HepG2 (cell line): Measurements from ENCODE around the gene SCAF8. TPM values are rescaled to one million over a fixed set of nuclear protein-coding genes. Genes with fewer than 3 reads are reported as not detected.

Experiments
- ADNP ChIP-seq: sonication (generic); formaldehyde crosslinking; IDR thresholded peaks from 2 replicates; pipeline ENCODE4 v1.4.0; 2020; ENCODE audit warnings: missing genetic modification reagents
- AHDC1 ChIP-seq: sonication (generic); formaldehyde crosslinking; IDR thresholded peaks from 2 replicates; pipeline ENCODE4 v1.5.1; 2020; ENCODE audit warnings: mild to moderate bottlenecking, missing genetic modification reagents, borderline replicate concordance
- ATF7-NPFF ChIP-seq: sonication (generic); formaldehyde crosslinking; IDR thresholded peaks from 2 replicates; pipeline ENCODE4 v1.8.1; 2023; ENCODE audit warnings: mild to moderate bottlenecking, low read depth, missing genetic modification reagents, moderate library complexity
- HMG20A ChIP-seq: IDR thresholded peaks from 2 replicates; pipeline ENCODE4 v1.6.1; 2016; ENCODE audit warnings: borderline replicate concordance
- HMG20B ChIP-seq: conservative IDR thresholded peaks from 2 replicates; pipeline ENCODE4 v1.6.1; 2016; ENCODE audit warnings: missing genetic modification reagents, missing compliant biosample characterization
- HOXA3 ChIP-seq: sonication (generic); formaldehyde crosslinking; IDR thresholded peaks from 2 replicates; pipeline ENCODE4 v1.5.0; 2020; ENCODE audit warnings: missing genetic modification reagents
- IRF2 ChIP-seq: IDR thresholded peaks from 2 replicates; pipeline ENCODE4 v1.6.1; 2018; ENCODE audit warnings: missing genetic modification reagents, missing compliant biosample characterization
- JUN ChIP-seq: sonication (generic); formaldehyde crosslinking; IDR thresholded peaks from 2 replicates; pipeline ENCODE4 v1.4.0; 2020; ENCODE audit warnings: mild to moderate bottlenecking, missing genetic modification reagents
- NFE2 ChIP-seq: sonication (generic); formaldehyde crosslinking; IDR thresholded peaks from 2 replicates; pipeline ENCODE4 v1.4.0; 2020; ENCODE audit warnings: missing genetic modification reagents
- NR2F6 ChIP-seq, 2 experiments: IDR thresholded peaks; 2 replicates each; pipeline ENCODE4 v1.6.1; 2016; ENCODE audit warnings: antibody characterized with exemption in 1 of 2, mild to moderate bottlenecking in 1 of 2
- NRL ChIP-seq: sonication (generic); formaldehyde crosslinking; IDR thresholded peaks from 2 replicates; pipeline ENCODE4 v1.5.0; 2020; ENCODE audit warnings: missing genetic modification reagents, mild to moderate bottlenecking, moderate library complexity, borderline replicate concordance
- PAWR ChIP-seq: sonication (generic); formaldehyde crosslinking; IDR thresholded peaks from 2 replicates; pipeline ENCODE4 v1.4.0; 2020; ENCODE audit warnings: missing genetic modification reagents, mild to moderate bottlenecking, borderline replicate concordance
- RCOR2 ChIP-seq: IDR thresholded peaks from 2 replicates; pipeline ENCODE4 v1.6.1; 2016; ENCODE audit warnings: missing biosample characterization, missing genetic modification reagents
- RFXANK ChIP-seq: IDR thresholded peaks from 2 replicates; pipeline ENCODE4 v1.6.1; 2016
- SIX1 ChIP-seq: sonication (generic); formaldehyde crosslinking; IDR thresholded peaks from 2 replicates; pipeline ENCODE4 v1.4.0; 2020; ENCODE audit warnings: missing genetic modification reagents, borderline replicate concordance
- SRSF9 ChIP-seq: fragments of 200-400 bp; formaldehyde crosslinking; IDR thresholded peaks from 2 replicates; pipeline ENCODE4 v1.6.1; 2018; ENCODE audit warnings: borderline replicate concordance, mild to moderate bottlenecking, low read depth, low read length; ENCODE audit not compliant: insufficient read depth, poor library complexity, severe bottlenecking
- SRY ChIP-seq: sonication (generic); formaldehyde crosslinking; IDR thresholded peaks from 2 replicates; pipeline ENCODE4 v1.8.0; 2022; ENCODE audit warnings: mild to moderate bottlenecking, missing genetic modification reagents
- SYNCRIP ChIP-seq: fragments of 200-400 bp; formaldehyde crosslinking; IDR thresholded peaks from 2 replicates; pipeline ENCODE4 v1.6.1; 2018; ENCODE audit warnings: mild to moderate bottlenecking, low read depth, low read length; ENCODE audit not compliant: insufficient read depth
- ZMYM3 ChIP-seq: sonication (generic); formaldehyde crosslinking; IDR thresholded peaks from 2 replicates; pipeline ENCODE4 v1.5.1; 2020; ENCODE audit warnings: mild to moderate bottlenecking, missing genetic modification reagents
- ZNF180 ChIP-seq: sonication (generic); formaldehyde crosslinking; IDR thresholded peaks from 2 replicates; pipeline ENCODE4 v1.4.0; 2020; ENCODE audit warnings: low read depth, missing genetic modification reagents, borderline replicate concordance
- ZNF33A ChIP-seq: sonication (generic); formaldehyde crosslinking; IDR thresholded peaks from 2 replicates; pipeline ENCODE4 v1.5.1; 2020; ENCODE audit warnings: missing genetic modification reagents, mild to moderate bottlenecking, moderate library complexity, borderline replicate concordance
- ZNF639 ChIP-seq: conservative IDR thresholded peaks from 2 replicates; pipeline ENCODE4 v1.6.1; 2018; ENCODE audit warnings: missing genetic modification reagents
- ZNF644 ChIP-seq: IDR thresholded peaks from 2 replicates; pipeline ENCODE4 v1.6.1; 2016; ENCODE audit warnings: low read depth
- ZNF652 ChIP-seq: IDR thresholded peaks from 2 replicates; pipeline ENCODE4 v1.6.1; 2016; ENCODE audit warnings: low read depth, borderline replicate concordance
- polyA plus RNA-seq, 8 experiments: library from polyadenylated mRNA; depleted of rRNA in 3 of 8; stranded (reverse) in 7 of 8; unstranded in 1 of 8; fragments of >200 nt; fragmentation: Illumina TruSeq in 4 of 8; extraction: Trizol in 4 of 8; gene quantifications; 2 replicates each; pipeline versions ENCODE4 v1.2.1 to v1.2.3, GENCODE V29; 2011 to 2016; ENCODE audit warnings: low read depth in 4 of 8, missing spikeins in 1 of 8, mixed read lengths in 1 of 8; ENCODE audit not compliant: insufficient read depth in 1 of 8
- total RNA-seq, 5 experiments: library from RNA; depleted of rRNA; stranded (reverse); fragments of >200 nt; fragmentation: Illumina TruSeq; extraction: Trizol; gene quantifications; 2 replicates each; pipeline ENCODE4 v1.2.3, GENCODE V29; 2016; ENCODE audit warnings: low read depth in 1 of 5
- TF ChIP-seq, protein P1 (sequence below): IDR thresholded peaks from 2 replicates; pipeline ENCODE4 v1.6.1; 2016; ENCODE audit warnings: missing genetic modification reagents, missing compliant biosample characterization

Gene SCAF8
- total and polyA plus RNA-seq, 2 of the 13 experiments (the other 11 are each of a cell fraction or from before 2014, with no cell fraction given): 15.3 to 40.8 TPM

- TF ChIP-seq NRL (CRISPR knock-in tag): no peak
- peak; percentile 99 for TF ChIP-seq HOXA3 (CRISPR knock-in tag)
- TF ChIP-seq, protein P1, sequence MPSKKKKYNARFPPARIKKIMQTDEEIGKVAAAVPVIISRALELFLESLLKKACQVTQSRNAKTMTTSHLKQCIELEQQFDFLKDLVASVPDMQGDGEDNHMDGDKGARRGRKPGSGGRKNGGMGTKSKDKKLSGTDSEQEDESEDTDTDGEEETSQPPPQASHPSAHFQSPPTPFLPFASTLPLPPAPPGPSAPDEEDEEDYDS (CRISPR knock-in tag): 0 out of 2 replicates have a peak, but pooled peaks have one; percentile 32
- no peak; the same call in none of the 2 replicates for TF ChIP-seq ATF7-NPFF (CRISPR knock-in tag)
- TF ChIP-seq JUN (CRISPR knock-in tag): no peak; the same call in 1 of the 2 replicates
- TF ChIP-seq ZNF33A (CRISPR knock-in tag): no peak
- no peak; the same call in 1 of the 2 replicates for TF ChIP-seq HMG20B
- no peak for TF ChIP-seq HMG20A
- TF ChIP-seq ZNF644 (CRISPR knock-in tag): no peak
- TF ChIP-seq SRY: peak; percentile 63; the same call in 1 of the 2 replicates
- TF ChIP-seq IRF2 (CRISPR knock-in tag): no peak; the same call in none of the 2 replicates
- TF ChIP-seq ZMYM3 (CRISPR knock-in tag): no peak
- TF ChIP-seq SIX1 (CRISPR knock-in tag): no peak
- no peak for TF ChIP-seq ZNF652 (CRISPR knock-in tag)
- no peak for TF ChIP-seq PAWR
- no peak for TF ChIP-seq SRSF9
- no peak for TF ChIP-seq NFE2 (CRISPR knock-in tag)
- no peak for TF ChIP-seq RFXANK (CRISPR knock-in tag)
- no peak for TF ChIP-seq SYNCRIP
- no peak for TF ChIP-seq ZNF180
- TF ChIP-seq NR2F6 (IDR thresholded peaks at IDR 0.05): no peak
- no peak for TF ChIP-seq NR2F6 (CRISPR knock-in tag; IDR thresholded peaks at IDR 0.05)
- peak; percentile 89; the same call in 1 of the 2 replicates for TF ChIP-seq ZNF639 (CRISPR knock-in tag)
- TF ChIP-seq ADNP (CRISPR knock-in tag): no peak
- no peak for TF ChIP-seq RCOR2 (CRISPR knock-in tag)
- no peak; the same call in 1 of the 2 replicates for TF ChIP-seq AHDC1
Observed at GRCh38 chr6:154733183-154733625, at the start of gene SCAF8 (continued).
